ENCODE measurements around the gene ATP2C1.
"Not testable (repeated sequence)": the region's sequence is repeated elsewhere in the genome, so short reads cannot be mapped to it uniquely, and the experiment has no call there.

- TF ChIP-seq EZH2 (IDR thresholded peaks at IDR 0.05; ENCODE audit: low read length, missing control alignments); CTCF (conservative IDR thresholded peaks at IDR 0.05 in 1 of 2, IDR thresholded peaks at IDR 0.05 in 1 of 2; ENCODE audit: low read depth in 1 of 2, low read length in 2 of 2): not testable (repeated sequence)
These were observed 148.5 kb downstream of the ATP2C1 start for GRCh38 chr3:131042271-131042985.
